Measurements from ENCODE around the gene MAPKAP1. TPM values are rescaled to one million over a fixed set of nuclear protein-coding genes. Genes with fewer than 3 reads are reported as not detected.

The MAPKAP1 gene
- total RNA-seq, 2 donors from 2014 or later = 83.7 to 91.8 TPM

DNA sequence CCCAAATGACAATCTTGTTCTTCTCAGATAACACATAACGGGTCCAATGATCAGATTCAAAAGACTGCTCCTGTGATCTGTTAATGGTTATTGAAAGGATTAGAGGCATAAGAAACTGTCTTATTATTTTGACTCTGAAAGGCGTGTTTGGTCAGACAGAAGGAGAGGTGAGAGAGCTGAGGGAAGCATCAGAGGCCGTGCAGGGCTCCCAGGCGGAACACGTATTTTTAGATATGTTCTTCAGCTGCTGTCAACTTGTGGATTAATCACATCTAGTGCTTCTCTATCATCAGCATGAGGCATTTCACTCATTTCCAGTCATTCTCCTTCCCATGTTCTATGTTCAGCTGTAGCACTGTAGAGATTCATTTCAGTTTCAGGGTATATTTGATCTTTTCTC is 199.8 kb downstream of the MAPKAP1 start:
- no peak overlapping the region for H3K27ac ChIP-seq

DNA sequence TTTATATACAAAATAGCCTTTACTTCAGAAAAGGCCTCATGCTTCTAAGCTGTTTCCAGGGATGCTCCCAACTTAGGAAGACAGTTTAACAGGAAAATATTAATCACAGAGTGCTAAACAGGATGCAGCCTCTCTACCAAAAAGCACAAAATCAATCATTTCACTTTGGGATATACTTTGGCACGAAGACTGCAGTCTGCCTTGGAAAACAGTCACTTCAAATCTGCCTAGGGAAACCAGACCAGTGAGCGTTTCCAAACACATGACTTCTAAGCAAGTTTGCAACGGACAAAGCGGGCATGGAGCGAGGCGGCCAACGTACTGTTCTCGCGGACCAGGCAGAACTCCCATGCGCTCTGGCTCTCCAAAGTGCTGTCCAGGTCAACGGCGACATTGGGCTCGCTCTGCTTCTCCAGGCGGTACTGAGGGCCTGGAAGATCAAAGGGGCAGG is 201.0 kb downstream of the MAPKAP1 start:
- no peak overlapping the region for H3K27ac ChIP-seq
- no peaks in the 10 kb centered on the region for H3K9me3 ChIP-seq
- H3K27me3 ChIP-seq = no peaks in the 10 kb centered on the region
- intact Hi-C loops (cut with DNase I) = no loop called here
- ATAC-seq (no peak), DNase-seq (no peak)
- WGBS, 2 donors = 84 to 95% methylated on average over 14 of the region's 14 CpGs
- TF ChIP-seq, protein P1, sequence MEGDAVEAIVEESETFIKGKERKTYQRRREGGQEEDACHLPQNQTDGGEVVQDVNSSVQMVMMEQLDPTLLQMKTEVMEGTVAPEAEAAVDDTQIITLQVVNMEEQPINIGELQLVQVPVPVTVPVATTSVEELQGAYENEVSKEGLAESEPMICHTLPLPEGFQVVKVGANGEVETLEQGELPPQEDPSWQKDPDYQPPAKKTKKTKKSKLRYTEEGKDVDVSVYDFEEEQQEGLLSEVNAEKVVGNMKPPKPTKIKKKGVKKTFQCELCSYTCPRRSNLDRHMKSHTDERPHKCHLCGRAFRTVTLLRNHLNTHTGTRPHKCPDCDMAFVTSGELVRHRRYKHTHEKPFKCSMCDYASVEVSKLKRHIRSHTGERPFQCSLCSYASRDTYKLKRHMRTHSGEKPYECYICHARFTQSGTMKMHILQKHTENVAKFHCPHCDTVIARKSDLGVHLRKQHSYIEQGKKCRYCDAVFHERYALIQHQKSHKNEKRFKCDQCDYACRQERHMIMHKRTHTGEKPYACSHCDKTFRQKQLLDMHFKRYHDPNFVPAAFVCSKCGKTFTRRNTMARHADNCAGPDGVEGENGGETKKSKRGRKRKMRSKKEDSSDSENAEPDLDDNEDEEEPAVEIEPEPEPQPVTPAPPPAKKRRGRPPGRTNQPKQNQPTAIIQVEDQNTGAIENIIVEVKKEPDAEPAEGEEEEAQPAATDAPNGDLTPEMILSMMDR (IDR thresholded peaks at IDR 0.05) = no peak
- TF ChIP-seq POLR2A (IDR thresholded peaks at IDR 0.05) = no peak
- peaks cover 0 to 2% of the 10 kb centered on the region in 2 donors for H3K36me3 ChIP-seq (replicated peaks in 1 of 2; ENCODE audit: insufficient read depth in 1 of 2, low read depth in 2 of 2)
- H3K4me1 ChIP-seq = no peaks in the 10 kb centered on the region
- no peak overlapping the region for H3K4me3 ChIP-seq

More for the DNA sequence above, 199.8 kb downstream of the MAPKAP1 start:
- intact Hi-C loops (cut with DNase I) = no loop called here
- Histone ChIP-seq H3K27me3 (no peaks in the 10 kb centered on the region), H3K9me3 (no peaks in the 10 kb centered on the region), H3K36me3 (replicated peaks in 1 of 2; ENCODE audit: insufficient read depth in 1 of 2, low read depth in 2 of 2) (peaks cover 0 to 2% of the 10 kb centered on the region in 2 donors), H3K4me1 (no peaks in the 10 kb centered on the region), H3K4me3 (no peak overlapping the region)
- no peak for TF ChIP-seq POLR2A (IDR thresholded peaks at IDR 0.05)
- TF ChIP-seq, protein P1 (IDR thresholded peaks at IDR 0.05) = no peak
- DNase-seq (no peak), ATAC-seq (no peak)
- WGBS, 2 donors = 89 to 94% methylated on average over 5 of the region's 5 CpGs

DNA sequence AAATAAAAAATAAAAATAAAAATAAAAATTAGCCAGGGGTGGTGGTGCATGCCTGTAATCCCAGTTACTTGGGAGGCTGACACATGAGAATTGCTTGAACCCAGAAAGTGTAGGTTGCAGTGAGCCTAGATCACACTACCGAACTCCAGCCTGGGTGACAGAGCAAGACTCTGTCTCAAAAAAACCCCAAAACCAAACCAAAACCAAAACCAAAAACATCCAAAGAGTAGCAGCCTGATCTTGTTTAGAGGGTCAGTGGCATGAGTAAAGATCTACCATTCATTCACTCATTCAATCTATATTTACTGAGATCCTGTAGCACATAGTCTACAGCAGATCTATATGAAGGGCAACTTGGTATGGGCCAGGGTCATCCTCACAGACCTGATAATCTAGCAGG is 202.4 kb downstream of the MAPKAP1 start:
- Histone ChIP-seq H3K27me3 (no peaks in the 10 kb centered on the region), H3K27ac (no peak overlapping the region), H3K4me3 (no peak overlapping the region), H3K9me3 (no peaks in the 10 kb centered on the region), H3K36me3 (replicated peaks in 1 of 2; ENCODE audit: insufficient read depth in 1 of 2, low read depth in 2 of 2) (peaks cover 0 to 2% of the 10 kb centered on the region in 2 donors), H3K4me1 (no peaks in the 10 kb centered on the region)
- DNase-seq (no peak), ATAC-seq (no peak)
- TF ChIP-seq, protein P1 (IDR thresholded peaks at IDR 0.05) = no peak
- TF ChIP-seq POLR2A (IDR thresholded peaks at IDR 0.05) = no peak
- 96 to 100% methylated on average over 1 of the region's 1 CpG for WGBS, 2 donors
- intact Hi-C loops (cut with DNase I) = no loop called here

DNA sequence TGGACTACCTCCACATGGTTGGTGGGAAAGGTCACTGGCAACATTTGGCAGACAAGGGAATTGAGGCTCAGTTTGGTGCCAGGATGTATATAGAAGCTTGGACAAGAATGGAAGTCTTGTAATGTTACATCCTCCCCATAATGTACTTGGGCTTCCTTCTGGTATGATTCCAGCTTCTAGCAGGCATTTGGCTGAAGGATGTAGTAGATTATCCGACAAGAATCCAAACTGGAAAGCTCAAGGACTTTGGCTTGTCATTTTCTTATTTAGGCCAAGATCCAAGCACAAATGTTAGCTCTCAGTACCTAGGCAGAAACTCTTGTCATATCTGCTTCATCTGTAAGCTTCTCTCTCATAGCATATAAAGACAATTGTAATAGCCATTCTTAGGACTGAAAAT is 209.1 kb downstream of the MAPKAP1 start:
- Histone ChIP-seq H3K4me3 (no peak overlapping the region), H3K9me3 (no peaks in the 10 kb centered on the region), H3K4me1 (peaks cover 16% of the 10 kb centered on the region), H3K36me3 (replicated peaks in 1 of 2; ENCODE audit: insufficient read depth in 1 of 2, low read depth in 2 of 2) (no peaks in the 10 kb centered on the region), H3K27ac (no peak overlapping the region), H3K27me3 (no peaks in the 10 kb centered on the region)
- 63% methylated on average over 1 of the region's 1 CpG for whole genome bisulfite sequencing, 2 donors
- ATAC-seq = no peak
- TF ChIP-seq, protein P1 (IDR thresholded peaks at IDR 0.05) = no peak
- no peak for TF ChIP-seq POLR2A (IDR thresholded peaks at IDR 0.05)
- DNase-seq = no peak
- intact Hi-C loops (cut with DNase I) = no loop called here

DNA sequence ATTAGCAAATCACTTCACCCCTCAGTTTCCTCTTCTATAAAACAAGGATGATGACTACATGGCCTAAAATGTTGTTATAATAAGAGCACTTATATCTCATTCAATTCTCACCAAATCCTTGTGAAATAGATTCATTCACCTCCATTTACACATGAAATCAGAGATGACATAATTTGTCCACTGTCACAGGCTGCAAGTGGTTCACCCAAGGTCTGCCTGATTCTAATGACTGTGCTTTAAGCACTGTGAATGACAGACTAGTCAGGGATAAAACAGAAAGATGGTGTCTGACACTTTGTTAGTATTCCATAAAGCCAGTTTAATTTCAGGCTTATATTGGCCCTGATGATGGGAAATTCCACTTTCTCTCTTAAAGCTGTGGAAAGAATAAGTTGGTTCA is 209.5 kb downstream of the MAPKAP1 start:
- H3K4me1 ChIP-seq = peaks cover 16% of the 10 kb centered on the region
- H3K27me3 ChIP-seq = no peaks in the 10 kb centered on the region
- TF ChIP-seq, protein P1 (IDR thresholded peaks at IDR 0.05) = no peak
- TF ChIP-seq POLR2A (IDR thresholded peaks at IDR 0.05) = no peak
- no peak for DNase-seq
- no peaks in the 10 kb centered on the region for H3K9me3 ChIP-seq
- ATAC-seq = no peak
- H3K36me3 ChIP-seq (replicated peaks in 1 of 2; ENCODE audit: insufficient read depth in 1 of 2, low read depth in 2 of 2) = no peaks in the 10 kb centered on the region
- H3K4me3 ChIP-seq = no peak overlapping the region
- intact Hi-C loops (cut with DNase I) = no loop called here
- no peak overlapping the region for H3K27ac ChIP-seq
